GM10248 (cell line): ENCODE data around the gene MANF.

ENCODE experiments used
- CTCF ChIA-PET: fragments of 300-600 bp; sonication (Branson Sonifier 250); formaldehyde crosslinking; extraction: SDS; loops from one replicate; lab custom pipeline; 2021; ENCODE audit warnings: antibody characterized with exemption; lab: Yijun Ruan, JAX
- POLR2A ChIA-PET: fragments of 350-650 bp; sonication (Branson Sonifier 250); formaldehyde crosslinking; extraction: SDS; loops from one replicate; lab custom pipeline; 2020; ENCODE audit warnings: antibody characterized with exemption; lab: Yijun Ruan, JAX
- DNase-seq: peaks from one replicate; pipeline ENCODE4 v3.0.0; 2012; ENCODE audit errors: extremely low spot score
- CTCF ChIP-seq: IDR thresholded peaks from 2 replicates; pipeline ENCODE4 v1.5.1; 2012; ENCODE audit warnings: mild to moderate bottlenecking, low read depth; ENCODE audit errors: extremely low read depth, missing control alignments, control extremely low read depth

The MANF gene

DNA sequence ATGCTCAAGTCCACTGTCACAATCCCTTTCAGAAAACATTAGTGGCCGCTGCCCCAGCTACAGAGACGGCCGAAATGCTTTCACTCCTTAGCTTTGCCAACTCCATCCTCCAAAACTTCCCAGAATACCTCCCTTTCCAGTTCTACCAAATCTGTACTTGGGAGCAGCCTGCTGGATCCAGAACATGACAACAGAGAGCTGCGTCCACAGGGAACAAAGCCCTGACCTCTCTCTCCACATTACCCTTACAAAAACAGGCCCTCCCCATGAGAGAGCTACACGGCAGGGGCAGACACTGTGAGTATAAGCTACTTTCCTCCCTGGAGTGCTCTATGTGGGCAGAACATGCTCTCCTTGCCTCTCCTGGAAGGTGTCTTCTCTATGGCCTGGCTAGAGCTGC, 12.3 kb downstream of the MANF start:
- TF ChIP-seq CTCF, result no peak
- DNase-seq, result no peak
- ChIA-PET CTCF (interaction anchor here (1.0 to 1.4 kb wide), 3 partner anchors 11 to 38 kb away, joined by 3 to 4 read pairs (median 3); no protein-coding TSS in a partner anchor), POLR2A (no interaction called here)

DNA sequence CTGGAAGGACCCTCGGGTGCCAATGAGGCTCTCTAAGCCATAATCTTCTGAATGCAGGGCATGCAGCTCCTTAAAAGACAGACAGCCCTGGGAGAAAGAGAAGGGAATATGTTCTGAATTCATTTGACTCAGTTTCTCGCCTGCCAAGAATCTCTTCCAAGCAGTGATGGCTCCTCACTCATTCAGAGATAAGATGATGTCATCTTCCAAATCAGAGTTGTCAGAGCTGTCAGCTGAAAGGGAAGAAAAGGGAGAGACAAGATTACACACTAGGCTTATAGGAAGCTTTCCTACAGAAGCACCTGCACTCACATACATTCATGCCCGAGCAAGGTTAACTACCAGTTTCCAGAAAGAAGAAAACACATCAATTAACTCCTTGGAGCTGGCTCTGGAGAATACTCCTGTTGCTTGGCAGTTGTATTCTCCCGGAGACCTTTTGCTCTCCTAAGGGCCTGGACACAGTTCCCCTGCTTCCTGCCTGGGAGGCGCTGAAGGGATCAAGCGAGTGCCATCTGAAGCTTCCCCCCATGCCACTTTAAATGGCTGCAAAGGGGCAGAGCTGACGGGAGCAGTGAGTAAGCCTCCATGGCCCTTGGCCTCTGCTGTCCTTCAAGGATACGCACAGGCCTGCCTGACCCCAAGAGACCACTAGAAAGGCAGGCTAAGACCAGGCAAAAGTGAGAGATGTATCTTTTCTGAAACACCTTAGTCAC, 13.7 kb downstream of the MANF start:
- ChIA-PET CTCF (interaction anchor here (1.2 to 4.5 kb wide), 3 partner anchors 9 to 270 kb away, joined by 3 to 29 read pairs (median 5); partner anchors contain the start of gene RBM15B), POLR2A (no interaction called here)
- no peak for DNase-seq
- TF ChIP-seq CTCF, result no peak

- ChIA-PET POLR2A (interaction anchor here (0.5 to 0.6 kb wide), 2 partner anchors 275 to 445 kb away, joined by 3 to 9 read pairs; no protein-coding TSS in a partner anchor), CTCF (interaction anchor here (3.3 to 4.5 kb wide), 2 partner anchors 11 to 281 kb away, joined by 10 to 29 read pairs; partner anchors contain the start of gene RBM15B)
- TF ChIP-seq CTCF, result no peak
- DNase-seq, result no peak
These were observed 15.1 kb downstream of the MANF start for GRCh38 chr3:51400166-51400565.

DNA sequence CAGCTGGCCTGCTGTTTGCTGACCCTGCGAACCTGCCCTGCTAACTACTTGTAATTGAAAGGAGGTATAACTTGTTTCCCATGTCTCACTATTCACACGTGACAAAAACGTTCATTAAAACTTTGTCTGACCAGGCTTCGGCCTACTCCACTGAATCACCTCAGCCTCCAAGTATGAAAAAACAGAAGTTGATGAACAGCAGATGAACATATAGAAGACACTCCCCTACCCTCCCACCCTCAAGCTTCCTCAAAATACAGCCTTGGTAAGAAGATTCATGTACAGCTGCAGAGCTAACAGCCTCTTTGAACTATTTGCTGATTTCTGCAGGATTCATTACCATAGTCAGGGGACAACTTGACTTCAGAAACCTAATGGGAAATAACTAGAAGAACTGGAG, 16.6 kb downstream of the MANF start:
- POLR2A ChIA-PET, result no interaction called here
- no peak for TF ChIP-seq CTCF
- no peak for DNase-seq
- CTCF ChIA-PET, result interaction anchor here (0.7 to 4.5 kb wide), 4 partner anchors 8 to 280 kb away, joined by 3 to 29 read pairs (median 8); partner anchors contain the start of gene RBM15B

GRCh38 chr3:51403675-51404074, 18.6 kb downstream of the MANF start:
- no peak for DNase-seq
- TF ChIP-seq CTCF, result no peak
- ChIA-PET CTCF (interaction anchor here (1.1 to 1.4 kb wide), 3 partner anchors 9 to 31 kb away, joined by 3 to 4 read pairs (median 3); no protein-coding TSS in a partner anchor), POLR2A (no interaction called here)

- POLR2A ChIA-PET, result interaction anchor here (0.6 kb wide), 1 partner anchor 251 kb away, joined by 3 read pairs; no protein-coding TSS in a partner anchor
- CTCF ChIA-PET, result interaction anchor here (1.0 to 1.8 kb wide), 4 partner anchors 17 to 274 kb away, joined by 3 to 6 read pairs (median 4); no protein-coding TSS in a partner anchor
- TF ChIP-seq CTCF, result no peak
- no peak for DNase-seq
These were observed 22.9 kb downstream of the MANF start for GRCh38 chr3:51408021-51408420.
